HG03135 (cell line): Measurements from ENCODE around the gene TPI1.
"Not testable (repeated sequence)": the region's sequence is repeated elsewhere in the genome, so short reads cannot be mapped to it uniquely, and the experiment has no call there.

Experiments
- ATAC-seq: cut with Tn5 transposase; IDR thresholded peaks from one replicate; pipeline ENCODE4 v1.9.1; 2021; ENCODE audit warnings: mild to moderate bottlenecking, moderate library complexity; ENCODE audit not compliant: unreplicated experiment

Gene TPI1

DNA sequence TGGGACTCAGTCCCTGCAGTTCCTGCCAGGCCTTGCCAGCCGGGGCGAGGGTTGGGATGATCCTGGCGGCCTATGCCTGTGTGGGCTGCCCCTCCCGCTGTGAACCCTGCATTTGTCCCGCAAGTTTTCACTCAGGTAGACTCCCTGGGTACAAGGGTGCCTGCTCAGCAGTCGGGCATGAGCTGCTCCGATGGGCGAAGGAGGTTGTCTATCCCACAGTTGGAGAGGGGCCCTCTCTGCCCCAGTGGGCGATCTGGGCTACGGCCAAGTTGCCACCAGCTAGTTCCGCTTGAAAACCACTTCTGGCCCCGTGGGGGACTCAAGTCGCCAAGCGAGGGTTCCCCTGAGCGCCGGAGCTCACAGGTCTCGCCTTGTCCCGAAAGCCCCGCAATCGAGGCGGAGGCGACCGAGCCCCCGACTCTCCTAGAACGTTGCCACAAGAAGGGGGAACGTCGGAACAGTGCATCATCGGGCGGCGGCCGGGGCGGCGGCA is 365 bp upstream of the TPI1 start:
- no peak for ATAC-seq

DNA sequence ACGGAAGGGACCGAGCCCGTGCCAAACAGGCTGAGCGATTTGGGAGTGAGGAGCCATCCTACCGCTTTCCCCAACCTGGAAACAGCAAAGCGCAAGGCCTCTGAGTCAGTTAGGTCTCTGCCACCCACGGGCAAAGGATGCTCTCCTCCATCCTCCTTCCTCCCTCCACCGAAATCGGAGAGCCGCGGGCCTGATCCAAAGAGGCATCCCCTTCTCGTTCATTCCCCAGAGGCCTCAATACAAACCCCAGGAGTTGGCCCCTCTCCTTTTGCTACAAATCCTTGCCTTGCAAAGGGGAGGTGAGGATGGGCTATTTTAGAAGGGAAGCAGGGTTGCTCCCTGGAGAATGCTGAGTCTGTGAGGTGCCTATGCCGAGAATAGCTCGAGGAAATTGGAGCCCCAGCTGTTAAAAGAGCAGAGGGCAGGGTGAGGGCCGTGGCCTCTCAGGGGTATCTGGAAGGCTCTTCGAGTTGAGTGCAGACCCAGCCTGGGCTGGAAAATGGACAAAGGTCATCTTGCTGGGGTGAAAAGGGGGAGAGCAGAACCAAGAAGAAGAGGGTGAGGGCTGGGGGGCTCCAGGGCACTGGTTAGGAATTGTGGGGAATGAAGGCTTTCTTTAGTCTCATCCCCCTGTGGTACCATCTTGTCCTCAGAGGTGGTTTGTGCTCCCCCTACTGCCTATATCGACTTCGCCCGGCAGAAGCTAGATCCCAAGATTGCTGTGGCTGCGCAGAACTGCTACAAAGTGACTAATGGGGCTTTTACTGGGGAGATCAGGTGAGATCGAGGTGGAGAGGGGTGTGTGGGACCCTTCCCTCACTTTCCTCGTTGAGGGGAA is 1.1 kb downstream of the TPI1 start:
- ATAC-seq, result no peak

DNA sequence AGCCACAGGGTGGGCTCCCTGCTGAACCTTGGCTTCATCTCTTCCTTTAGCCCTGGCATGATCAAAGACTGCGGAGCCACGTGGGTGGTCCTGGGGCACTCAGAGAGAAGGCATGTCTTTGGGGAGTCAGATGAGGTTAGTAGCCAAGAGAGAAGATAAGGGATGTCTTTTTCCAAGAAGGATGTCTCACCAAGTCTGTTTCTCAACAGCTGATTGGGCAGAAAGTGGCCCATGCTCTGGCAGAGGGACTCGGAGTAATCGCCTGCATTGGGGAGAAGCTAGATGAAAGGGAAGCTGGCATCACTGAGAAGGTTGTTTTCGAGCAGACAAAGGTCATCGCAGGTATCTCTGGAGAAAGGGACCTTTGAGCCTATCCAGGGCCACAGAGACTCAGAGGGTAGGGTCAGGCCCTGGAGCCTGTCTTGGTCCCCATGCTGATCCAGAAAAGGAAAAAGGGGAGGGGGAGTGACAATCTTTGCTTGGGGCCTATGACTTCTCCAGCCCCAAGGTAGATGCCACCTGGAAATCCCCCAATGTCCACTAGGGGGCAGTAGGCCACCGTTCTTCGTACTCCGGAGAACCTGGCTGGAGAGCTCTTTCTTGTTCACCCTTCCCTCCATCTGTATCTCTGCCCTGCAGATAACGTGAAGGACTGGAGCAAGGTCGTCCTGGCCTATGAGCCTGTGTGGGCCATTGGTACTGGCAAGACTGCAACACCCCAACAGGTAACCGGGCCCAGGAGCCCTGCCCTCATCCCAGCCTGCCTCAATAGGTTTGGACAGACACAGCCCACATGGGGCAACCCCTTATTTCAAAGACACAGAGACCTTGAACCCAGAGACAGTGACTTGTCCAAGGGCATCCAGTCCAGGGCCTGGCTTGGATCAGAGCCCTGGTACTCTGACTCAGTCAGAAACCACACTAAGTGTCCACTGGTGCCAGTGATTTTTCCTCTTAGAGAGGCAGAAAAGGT is 2.0 kb downstream of the TPI1 start:
- ATAC-seq, result no peak

DNA sequence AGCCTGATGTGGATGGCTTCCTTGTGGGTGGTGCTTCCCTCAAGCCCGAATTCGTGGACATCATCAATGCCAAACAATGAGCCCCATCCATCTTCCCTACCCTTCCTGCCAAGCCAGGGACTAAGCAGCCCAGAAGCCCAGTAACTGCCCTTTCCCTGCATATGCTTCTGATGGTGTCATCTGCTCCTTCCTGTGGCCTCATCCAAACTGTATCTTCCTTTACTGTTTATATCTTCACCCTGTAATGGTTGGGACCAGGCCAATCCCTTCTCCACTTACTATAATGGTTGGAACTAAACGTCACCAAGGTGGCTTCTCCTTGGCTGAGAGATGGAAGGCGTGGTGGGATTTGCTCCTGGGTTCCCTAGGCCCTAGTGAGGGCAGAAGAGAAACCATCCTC is 3.0 kb downstream of the TPI1 start:
- ATAC-seq, result not testable (repeated sequence)

DNA sequence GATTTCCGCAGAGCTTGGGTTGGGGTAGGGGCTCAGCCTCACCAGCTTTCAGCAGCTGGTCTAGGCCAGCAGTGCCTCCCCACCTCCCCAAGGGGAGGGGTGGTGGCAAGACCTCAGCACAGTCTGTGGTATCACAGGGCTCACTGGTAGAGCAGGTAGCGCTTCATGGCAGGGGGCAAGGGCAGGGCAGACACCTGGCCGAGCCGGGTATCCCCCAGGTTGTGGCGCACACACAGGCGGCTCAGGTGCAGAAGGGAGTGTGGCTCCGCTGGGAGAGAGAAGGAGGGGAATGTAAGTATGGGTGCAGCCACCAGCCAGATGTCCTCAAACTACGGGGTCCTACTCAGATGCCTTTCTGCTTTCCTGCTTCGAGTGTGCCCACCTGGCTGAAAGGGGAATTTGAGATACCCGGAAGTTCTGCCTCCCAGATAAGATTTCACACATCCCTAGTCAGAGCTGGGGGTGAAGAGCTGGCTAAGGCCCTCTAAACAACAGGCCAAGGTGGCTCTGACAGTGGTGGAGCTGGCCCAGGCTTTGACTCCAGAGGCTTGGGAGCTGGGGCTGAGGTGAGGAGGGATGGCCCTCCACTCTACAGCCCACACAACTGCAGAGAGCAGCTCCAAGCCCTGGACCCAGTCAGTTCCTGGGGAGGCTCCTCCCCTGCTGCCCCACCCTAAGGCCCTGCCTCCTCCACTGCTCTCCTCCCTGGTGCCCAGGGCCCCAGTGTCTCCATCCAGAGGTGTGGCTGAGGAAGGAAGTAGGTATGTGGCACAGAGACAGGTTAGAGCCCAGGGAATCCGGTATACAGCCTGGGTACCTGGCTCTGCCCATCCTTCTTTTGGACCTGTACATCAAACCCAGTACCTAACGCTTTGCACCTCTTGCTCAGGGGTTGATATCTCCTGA is 4.0 kb downstream of the TPI1 start:
- no peak for ATAC-seq

DNA sequence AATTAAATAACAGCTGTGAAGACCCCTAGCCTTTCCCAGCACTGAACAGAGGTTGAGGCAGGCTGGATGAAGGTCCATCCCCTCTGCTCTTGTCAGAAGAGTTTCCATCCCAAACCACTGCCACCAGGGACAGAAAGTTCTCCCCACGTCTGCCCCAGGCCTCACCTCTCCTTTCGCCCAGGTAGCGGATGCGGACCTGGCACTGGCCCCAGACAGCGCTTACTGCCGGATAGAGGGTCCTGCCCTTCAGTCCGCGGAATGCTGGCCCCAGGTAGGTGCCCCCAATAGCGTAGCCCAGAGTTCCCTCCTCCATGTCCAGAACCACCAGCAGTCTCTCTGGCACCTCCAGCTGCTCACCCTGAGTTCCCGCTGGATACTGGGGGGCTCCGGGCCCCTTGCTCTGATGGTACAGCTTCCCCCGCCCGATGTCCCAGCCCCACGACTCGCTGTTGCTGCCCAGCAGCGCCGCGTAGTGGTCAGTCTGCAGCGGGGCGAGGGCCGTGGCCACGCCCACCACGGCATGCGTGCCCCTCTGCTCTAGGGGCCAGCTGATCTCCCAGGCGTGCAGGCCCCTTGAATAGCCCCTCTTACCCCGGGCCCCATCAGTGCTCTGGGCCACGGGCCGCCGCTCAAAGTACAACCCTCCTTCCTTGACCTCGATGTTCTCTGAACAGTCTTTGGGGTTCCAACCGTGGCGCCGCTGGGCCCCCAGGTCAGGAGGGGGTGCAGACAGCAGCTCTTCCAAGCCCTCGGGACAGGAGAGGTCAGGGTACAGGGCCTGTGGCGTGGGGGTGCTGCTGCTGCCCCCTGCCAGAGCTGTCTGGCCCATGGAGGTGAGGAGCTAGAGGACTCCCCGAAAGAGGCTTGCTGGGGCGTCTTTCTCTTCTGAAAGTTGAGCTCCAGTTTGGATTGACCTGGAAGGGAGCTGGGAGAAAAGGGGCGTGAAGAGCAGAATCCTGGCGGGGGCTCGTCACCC is 5.0 kb downstream of the TPI1 start:
- ATAC-seq, result peak; percentile 39

DNA sequence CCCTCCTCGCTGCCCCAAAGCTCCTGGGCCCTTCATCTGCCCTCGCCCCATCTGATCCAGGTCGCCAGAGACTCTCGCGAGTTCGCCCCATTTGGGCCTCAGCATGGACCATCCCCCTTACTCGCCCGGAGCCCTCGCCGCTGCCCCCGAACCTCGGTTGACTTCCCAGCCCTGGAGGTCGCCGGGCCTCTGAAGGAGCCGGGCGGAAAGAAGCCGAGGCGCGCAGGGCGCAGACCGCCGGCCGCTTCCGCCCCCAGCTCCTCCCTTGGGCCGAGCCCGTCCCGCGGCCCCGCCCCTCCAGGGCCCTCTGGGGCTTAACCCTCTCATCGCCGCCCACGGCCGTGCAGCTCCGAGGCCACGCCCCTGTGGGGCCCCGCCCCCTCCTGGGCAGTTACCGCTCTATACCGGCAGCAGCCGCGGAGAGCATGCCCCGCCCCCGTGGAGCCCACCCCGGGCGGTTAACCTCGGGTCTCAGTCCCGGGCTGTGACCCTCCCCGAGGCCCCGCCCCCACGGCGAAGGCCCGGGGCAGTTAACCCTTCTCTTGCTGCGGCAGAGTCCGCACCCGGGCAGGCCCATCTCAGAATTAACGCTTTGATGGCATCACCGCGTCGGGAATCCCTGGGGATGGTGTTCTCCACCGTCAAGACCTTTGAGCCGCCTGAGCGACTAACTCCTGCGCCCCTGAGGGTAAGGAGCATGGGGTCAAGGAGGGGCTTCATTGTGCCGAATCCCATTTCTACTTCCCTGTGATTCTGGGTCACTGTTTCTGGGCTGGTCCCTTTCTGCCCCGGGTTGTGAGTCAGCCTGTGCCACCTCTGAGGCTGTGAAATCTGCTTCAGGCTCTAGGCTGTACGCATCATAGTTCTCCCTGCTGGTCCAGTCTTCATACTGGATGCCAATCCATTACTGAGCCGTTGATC is 6.0 kb downstream of the TPI1 start, which contains the start of gene SPSB2:
TSS of gene SPSB2 (minus strand) at position 210 of the 921 bp plus-strand sequence. CDS start 402 bp downstream, outside the sequence.
- ATAC-seq, result peak; percentile 73

DNA sequence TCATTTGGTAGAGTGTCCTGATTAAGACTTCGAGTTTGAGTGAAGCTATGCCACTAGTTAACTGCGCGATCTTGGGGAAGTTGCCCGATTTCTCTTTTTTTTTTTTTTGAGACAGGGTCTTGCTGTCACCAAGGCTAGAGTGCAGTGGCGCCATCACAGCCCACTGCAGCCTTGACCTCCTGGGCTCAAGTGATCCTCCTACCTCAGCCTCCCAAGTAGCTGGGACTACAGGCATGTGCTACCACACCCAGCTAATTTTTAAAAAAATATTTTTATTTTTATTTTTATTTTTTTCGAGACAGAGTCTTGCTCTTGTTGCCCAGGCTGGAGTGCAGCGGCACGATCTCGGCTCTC is 6.7 kb downstream of the TPI1 start:
- not testable (repeated sequence) for ATAC-seq

DNA sequence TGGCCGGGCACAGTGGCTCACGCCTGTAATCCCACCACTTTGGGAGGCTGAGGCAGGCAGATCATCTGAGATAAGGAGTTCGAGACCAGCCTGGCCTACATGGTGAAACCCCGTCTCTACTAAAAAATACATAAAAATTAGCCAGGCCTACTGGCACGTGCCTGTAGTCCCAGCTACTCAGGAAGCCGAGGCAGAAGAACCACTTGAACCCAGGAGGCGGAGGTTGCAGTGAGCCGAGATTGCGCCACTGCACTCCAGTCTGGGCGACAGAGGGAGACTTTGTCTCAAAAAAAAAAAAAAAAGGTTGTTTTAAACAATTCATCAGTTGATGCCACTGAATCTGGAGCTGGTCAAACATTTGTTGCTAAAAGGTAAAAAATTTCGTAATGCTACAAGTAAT is 12.5 kb downstream of the TPI1 start:
- ATAC-seq, result not testable (repeated sequence)

DNA sequence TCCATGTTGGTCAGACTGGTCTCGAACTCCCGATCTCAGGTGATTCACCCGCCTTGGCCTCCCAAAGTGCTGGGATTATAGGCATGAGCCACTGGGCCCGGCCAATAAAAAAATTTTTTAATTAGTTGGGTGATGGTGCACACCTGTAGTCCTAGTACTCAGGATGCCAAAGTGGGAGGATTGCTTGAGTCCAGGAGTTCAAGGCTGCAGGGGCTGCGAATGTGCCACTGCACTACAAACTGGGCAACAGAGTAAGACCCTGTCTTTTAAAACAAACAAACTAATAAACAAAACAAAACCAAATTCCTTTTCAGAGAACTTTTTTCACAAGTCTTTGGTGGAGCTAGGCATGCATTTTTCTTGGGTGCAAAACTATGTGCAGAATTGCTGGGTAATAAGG is 15.9 kb downstream of the TPI1 start:
- ATAC-seq, result no peak

DNA sequence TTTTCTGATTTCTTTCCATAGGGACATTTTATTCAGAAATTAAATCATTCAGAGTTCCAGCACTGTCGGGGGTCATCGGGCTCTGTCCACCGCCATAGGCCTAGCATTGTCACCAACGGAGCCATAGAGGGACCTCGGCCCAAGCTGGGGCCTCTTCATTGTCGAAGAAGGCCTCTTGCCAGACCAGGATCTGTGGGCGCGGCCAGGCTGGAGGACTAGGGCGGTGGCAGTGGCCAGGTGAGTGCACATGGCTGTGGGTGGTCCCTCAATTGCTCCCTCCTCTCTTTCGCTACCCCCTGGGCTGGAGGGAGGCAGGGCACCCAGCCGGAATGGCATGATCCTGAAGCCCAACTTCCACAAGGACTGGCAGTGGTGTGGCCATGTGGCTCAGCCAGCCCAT is 16.4 kb downstream of the TPI1 start:
- ATAC-seq, result no peak

DNA sequence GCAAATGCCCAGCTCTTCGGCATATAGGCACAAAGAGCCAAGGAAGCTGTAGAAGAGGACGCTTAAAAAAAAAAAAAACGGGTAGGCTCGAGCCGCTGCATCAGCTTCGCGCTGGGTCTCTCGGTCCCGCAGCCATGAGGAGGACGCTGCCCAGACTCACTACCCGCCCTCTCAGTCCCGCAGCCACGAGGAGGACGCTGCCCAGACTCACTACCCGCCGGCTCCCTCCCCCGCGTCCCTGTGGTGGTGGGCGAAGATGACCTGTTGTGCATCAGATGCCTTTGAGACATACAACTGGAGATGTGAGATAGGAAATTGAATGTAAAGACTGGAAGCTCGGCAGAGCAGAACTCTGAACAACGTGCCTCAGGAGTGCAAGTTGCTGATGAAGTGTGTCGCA is 17.2 kb downstream of the TPI1 start:
- no peak for ATAC-seq

DNA sequence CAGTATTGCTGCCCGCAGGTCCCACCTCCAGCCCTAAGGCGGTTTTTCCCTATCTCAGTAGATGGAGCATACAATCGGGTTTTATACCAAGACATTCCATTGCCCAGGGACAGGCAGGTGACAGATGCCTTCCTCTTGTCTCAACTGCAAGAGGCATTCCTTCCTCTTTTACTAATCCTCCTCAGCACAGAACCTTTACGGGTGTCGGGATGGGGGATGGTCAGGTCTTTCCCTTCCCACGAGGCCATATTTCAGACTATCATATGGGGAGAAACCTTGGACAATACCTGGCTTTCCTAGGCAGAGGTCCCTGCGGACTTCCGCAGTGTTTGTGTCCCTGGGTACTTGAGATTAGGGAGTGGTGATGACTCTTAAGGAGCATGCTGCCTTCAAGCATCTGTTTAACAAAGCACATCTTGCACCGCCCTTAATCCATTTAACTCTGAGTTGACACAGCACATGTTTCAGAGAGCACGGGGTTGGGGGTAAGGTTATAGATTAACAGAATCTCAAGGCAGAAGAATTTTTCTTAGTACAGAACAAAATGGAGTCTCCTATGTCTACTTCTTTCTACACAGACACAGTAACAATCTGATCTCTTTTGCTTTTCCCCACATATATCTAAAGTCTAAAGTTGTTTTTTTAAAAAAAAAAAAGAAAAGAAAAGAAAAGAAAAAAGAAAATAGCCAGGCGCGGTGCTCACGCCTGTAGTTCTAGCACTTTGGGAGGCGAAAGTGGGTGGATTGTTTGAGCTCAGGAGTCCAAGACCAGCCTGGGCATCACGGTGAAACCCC is 19.1 kb downstream of the TPI1 start:
- ATAC-seq, result not testable (repeated sequence)

DNA sequence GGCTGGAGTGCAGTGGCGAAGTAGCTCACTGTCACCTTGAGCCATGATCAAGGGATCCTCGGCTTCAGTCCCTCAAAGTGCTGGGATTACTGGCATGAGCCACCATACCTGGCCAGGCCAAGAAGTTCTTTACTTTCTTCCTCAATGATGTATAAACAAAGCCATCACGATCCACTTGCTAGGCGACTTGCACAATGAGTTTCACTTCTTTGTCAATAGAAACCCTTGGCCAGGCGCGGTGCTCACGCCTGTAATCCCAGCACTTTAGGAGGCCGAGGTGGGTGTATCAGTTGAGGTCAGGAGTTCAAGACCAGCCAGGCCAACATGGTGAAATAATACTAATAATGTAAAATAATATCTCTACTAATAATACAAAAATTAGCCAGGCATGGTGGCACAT is 20.1 kb downstream of the TPI1 start:
- ATAC-seq, result no peak

DNA sequence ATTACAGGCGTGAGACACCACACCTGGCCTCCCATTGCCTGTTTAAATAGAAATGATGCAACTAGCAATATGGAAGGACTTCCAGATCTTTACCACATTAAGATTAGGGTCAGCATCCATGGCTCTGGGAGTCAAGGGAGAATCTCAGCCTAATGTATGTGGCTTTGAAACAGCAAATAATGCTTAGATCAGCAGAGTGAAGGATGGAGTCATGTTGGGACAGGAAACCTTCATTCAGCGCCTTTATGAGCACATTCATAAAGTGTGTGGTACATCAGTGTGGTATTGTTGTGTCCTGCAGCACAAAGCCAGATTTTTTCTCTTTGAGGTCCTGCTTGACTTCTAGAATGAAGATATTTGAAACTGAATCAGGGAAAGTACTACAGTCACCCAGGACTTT is 21.0 kb downstream of the TPI1 start:
- no peak for ATAC-seq

DNA sequence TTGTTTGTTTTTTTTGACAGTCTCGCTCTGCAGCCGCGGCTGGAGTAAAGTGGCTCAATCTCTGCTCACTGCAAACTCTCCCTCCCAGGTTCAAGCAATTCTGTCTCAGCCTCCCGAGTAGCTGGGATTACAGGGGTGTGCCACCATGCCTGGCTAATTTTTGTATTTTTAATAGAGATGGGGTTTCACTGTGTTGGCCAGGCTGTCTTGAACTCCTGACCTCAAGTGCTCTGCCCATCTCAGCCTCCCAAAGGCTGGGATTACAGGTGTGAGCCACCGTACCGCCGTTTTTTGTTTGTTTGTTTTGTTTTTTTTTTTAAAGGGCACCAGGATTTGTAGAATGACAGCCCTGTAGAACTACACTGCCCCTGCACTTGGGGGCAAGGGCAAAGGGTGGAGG is 21.5 kb downstream of the TPI1 start:
- not testable (repeated sequence) for ATAC-seq

DNA sequence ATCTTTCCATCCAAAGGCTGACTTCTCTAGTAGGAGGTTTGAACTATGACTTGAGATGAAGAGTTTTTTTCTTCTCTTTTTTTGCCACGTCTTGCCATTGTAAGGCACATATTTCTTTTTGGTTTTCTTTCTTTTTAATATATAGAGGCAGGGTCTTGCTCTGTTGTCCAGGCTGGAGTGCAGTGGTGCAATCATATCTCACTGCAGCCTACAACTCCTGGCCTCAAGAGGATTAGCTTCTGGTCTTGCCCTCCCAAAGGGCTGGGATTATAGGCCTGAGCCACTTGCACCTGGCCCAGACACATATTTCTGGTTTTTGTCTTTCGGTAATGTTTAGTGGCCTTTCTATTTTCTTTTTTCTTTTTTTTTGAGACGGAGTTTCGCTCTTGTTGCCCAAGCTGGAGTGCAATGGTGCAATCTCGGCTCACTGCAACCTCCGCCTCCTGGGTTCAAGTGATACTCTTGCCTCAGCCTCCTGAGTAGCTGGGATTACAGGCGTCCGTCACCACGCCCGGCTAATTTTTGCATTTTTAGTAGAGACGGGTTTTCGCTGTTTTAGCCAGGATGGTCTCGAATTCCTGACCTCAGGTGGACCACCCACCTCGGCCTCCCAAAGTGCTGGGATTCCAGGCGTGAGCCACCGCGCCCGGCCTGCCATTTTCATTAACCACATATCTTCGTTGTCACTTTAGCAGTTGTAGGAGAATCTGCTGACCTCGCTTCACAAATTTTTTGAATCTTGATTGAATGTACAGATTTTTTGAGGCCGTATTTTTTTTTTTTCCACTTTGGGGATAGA is 22.6 kb downstream of the TPI1 start:
- ATAC-seq, result not testable (repeated sequence)
